NCI-H526 treated with DMSO at 0.1 percent for 48 hours (cell line): Measurements from ENCODE around the gene SDHC.
"Not testable (repeated sequence)": the region's sequence is repeated elsewhere in the genome, so short reads cannot be mapped to it uniquely, and the experiment has no call there.

Experiments used
- DNase-seq: peaks from one replicate; lab custom pipeline; 2025; lab: John Stamatoyannopoulos, UW

SDHC gene

DNA sequence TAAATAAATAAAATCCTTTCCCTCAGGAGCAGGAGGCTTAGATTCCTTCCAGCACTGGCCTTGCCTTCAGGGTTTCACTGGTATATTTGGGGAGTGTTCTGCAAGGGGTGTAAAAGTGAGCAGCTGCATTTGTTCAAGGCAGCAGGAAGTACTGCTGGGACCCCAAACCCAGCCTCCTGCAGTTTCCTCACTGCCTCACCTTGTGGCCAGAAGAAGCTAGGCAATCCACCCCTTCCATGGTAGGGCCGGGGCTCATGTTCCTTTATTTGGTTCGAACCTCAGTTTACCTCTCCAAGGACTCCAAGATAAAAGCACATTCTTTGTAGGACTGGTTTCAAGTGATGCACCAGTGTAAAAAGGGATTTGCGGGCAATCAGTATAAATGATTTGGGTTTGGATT, 74.5 kb downstream of the SDHC start:
- no peak for DNase-seq

DNA sequence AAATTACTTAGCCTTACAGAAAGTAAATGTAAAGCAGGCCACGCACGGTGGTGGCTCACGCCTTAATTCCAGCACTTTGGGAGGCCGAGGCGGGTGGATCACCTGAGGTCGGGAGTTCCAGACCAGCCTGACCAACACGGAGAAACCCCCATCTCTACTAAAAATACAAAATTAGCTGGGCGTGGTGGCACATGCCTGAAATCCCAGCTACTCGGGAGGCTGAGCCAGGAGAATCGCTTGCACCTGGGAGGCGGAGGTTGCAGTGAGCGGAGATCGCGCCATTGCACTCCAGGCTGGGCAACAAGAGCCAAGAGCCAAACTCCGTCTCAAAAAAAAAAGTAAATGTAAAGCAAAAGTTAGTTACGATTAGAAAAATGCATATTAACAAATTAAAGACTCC, 75.0 kb downstream of the SDHC start:
- not testable (repeated sequence) for DNase-seq

DNA sequence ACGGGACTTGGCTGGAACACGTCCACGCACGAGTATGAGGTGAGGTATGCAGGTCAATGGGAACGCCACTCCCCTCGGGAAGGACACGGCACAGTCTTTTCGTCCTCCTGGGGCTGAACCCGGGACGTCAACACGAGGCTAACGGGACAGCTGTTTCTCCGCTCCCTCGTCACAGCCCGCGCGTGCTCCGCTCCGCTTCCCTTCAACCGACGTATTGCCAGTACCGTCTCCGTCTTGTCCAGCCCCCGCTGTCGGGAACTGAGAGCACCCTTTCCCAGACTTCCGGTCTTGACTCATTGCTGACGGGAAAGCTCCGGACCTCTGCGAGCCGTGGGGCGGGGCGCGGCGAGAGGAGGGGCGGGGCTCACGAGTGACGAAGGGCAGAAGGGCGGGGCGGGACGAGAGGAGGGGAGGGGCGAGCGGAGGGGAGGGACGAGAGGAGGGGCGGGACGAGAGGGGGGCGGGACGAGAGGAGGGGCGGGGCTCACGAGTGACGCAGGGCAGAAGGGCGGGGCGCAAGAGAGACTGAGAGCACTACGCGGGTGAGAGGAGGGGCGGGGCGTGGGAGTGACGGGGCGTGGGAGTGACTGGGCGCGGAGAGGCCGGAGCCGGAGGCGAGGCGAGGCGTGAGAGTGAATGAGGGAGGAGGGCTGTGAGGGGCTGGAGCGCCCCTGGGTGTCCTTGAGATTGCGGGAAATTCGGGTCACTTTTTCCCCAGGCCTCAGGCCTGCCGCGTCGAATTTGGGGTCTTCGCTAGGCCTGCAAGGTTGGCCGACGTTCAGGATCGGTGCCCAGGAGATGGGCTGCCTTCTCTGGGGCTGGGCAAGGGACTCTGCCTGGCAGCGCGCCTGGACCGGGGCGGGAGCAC, 75.7 kb downstream of the SDHC start:
- DNase-seq = peak; percentile 98

DNA sequence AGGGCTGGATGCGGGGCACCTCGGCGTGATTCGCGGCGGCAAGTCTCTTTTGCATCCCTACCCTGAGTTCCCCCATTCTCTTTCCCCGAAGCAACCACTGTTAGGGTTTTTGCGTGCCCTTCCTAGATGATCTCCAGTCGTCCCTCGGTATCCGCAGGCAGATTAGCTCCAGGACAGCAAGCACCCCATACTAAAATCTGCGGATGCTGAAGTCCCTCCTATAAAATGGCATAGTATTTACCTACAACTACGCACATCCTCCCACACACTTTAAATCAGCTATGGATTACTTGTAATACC, 76.3 kb downstream of the SDHC start:
- DNase-seq = no peak

DNA sequence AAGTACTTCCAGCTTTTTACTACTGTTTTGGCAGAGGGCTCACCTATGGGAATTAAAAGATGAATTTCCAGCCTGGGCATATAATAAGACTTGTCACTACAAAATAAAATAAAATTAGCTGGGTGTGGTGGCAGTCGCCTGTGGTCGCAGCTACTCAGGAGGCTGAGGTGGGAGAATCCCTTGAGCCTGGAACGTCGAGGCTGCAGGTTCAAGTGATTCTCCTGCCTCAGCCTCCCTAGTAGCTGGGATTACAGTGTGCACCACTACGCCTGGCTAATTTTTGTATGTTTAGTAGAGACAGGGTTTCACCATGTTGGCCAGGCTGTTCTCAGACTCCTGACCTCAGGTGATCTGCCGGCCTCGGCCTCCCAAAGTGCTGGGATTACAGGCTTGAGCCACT, 77.0 kb downstream of the SDHC start:
- not testable (repeated sequence) for DNase-seq

DNA sequence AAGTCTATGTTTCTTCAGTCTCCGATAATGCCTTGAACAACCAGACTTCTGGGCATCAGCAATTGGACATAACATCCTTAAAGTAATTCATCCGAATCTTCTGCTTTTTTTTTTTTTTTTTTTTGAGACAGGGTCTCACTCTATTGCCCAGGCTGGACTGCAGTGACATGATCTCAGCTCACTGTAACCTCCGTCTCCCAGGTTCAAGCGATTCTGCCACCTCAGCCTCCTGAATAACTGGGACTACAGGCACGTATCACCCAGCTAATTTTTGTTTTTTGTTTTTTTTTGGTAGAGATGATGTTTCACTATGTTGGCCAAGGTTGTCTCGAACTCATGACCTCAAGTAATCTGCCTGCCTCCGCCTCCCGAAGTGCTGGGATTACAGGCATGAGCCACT, 77.4 kb downstream of the SDHC start:
- DNase-seq = no peak

DNA sequence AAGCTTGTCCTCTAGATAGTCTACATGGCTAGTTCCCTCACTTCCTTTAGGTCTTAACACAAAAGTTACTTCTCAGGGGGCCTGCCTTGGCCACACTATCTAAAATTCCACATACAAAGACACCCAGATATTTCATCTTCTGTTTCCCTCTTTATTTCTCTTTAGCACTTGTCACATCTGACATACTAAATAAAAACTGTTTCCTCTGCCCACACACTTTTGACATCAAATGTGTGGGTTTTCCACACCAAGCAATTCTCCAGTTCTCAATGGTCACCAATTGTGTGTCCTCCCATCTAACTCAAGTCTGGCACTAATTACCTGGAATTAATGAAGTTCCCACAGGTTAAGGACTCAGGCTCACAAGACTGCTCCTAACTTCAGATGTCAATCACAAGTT, 79.0 kb downstream of the SDHC start:
- DNase-seq = no peak

DNA sequence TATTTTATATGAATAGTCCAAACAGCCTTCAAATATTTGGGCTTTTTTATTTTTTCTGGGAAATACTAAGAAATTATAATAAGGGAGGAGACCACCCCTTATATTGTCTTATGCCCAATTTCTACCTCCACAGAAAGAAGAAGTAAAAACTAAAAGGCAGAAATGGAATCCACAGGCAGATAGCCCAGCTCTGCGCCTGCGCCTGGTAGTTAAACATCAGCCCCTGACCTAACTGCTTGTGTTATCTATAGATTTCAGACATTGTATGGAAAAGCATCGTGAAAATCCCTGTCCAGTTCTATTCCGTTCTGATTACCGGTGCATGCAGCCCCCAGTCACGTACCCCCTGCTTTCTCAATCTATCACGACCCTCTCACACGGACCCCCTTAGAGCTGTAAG, 82.9 kb downstream of the SDHC start:
- not testable (repeated sequence) for DNase-seq

DNA sequence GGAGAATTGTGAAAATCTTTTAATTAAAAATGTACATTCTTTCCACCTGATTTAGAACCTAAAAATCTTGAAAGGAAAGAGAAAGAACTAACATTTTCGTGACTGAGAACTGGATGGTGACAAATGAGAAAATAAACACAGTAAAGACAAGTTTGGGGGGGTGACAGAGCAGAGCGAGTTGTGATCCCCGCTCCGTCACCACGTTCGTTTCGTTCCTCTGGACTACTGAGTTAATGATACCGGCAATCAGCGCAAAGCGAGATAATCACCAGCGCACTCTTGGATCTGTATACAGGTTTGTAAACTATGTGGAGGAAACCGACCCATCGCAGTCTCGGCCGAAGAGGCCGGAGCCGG, 84.7 kb downstream of the SDHC start:
- DNase-seq = no peak

DNA sequence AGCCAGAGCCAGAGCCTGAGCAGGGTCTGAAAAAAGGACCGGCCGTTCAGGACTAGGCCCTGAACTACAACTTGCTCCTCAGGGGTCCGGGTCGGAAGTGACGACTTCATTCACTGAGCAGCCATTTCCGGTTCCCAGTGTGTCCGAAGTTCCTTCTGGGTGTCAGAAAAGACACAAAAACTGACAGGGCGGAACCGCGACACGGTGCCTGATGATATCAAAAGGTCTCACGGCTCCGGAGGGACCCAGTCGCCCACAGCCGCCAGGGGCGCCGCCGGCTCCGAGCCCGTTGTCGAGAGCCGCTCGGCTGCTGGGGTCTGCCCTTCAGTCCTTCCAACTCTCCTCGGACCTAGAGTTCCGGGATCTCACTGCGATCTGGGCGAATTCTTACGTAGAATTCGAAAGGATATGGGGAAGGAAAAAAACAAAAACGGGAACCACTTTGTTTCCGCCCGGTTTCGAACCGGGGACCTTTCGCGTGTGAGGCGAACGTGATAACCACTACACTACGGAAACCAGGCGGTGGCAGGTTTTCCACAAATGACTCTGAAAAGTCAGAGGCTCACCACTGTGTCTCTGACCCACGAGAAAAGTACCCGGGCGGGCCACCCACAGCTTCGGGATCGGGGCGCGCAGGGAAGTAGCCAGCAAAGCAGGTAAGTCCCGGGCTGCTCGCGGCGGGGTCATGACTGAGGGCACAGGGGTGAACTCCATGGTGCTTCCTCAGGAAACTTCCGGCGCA, 85.2 kb downstream of the SDHC start:
- peak; percentile 97 for DNase-seq

DNA sequence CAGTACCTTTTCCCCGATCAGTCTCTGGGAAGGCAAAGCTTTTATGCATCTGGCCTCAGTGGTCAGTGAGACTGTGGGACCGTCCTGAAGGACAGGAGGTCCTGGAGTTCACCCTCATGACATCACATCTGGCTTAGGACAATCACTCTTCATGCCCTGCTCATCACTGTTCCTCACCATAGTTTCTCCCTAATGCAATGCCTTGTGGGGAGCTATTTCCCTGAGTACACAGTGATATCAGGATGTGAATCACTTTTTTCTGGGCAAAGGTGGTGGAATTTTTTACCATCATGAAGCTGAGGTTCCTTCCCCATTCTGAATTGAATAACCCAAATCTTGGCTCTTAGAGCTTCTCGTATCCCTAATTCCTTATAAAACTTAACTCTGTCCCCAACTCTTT, 88.3 kb downstream of the SDHC start:
- DNase-seq = no peak

DNA sequence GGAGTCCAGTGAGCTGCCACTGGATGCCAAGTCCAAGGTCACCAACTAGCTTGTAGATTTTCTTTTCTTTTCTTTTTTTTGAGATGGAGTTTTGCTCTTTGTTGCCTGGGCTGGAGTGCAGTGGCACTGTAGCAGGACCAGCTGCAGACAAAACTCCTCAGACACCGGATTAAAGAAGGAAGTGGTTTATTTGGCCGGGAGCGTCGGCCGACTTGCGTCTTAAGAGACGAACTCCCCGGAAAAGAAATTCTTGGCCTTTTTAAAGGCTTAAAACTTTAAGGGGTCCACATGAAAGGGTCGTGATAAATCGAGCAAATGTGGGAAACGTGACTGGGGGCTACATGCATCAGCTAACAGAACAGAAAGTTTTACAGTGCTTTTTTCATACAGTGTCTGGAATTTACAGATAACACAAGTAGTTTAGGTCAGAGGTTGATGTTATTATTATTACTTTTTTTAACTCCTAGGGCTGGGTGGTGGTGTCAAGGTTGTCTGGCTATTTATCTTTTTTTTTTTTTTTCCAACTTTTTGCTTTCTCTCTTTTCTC, 89.9 kb downstream of the SDHC start:
- no peak for DNase-seq

DNA sequence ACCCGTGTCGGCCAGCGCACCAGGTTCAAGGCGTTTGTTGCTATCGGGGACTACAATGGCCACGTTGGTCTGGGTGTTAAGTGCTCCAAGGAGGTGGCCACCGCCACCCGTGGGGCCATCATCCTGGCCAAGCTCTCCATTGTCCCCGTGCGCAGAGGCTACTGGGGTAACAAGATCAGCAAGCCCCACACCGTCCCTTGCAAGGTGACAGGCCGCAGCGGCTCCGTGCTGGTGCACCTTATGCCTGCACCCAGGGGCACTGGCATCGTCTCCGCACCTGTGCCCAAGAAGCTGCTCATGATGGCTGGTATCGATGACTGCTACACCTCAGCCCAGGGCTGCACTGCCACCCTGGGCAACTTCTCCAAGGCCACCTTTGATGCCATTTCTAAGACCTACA, 92.4 kb downstream of the SDHC start:
- DNase-seq = not testable (repeated sequence)

DNA sequence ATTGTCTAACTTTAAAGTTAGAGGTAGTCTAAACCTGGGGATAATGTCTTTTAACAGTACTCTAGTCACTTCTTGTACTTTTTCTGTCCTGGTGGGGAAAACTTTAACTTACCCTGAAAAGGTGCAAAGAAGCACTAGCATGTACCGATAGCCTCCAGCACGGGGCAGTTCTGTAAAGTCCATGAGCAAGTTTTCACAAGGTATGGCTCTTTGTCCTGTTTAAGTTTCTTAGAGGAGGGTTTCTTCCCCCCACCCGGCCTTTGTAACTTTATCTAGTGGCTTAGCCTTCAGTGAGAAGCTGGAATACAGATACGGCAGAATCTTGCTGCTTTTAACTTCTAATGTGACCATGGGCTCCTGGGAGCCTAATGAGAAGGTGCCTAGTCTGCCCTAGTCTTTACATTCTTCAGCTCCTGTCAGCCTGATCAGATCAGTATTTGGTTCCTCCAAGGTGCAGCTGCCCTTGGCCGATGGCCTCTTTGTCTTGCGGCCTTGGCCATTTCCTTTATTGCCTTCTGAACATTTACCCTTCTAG, 93.3 kb downstream of the SDHC start:
- no peak for DNase-seq

DNA sequence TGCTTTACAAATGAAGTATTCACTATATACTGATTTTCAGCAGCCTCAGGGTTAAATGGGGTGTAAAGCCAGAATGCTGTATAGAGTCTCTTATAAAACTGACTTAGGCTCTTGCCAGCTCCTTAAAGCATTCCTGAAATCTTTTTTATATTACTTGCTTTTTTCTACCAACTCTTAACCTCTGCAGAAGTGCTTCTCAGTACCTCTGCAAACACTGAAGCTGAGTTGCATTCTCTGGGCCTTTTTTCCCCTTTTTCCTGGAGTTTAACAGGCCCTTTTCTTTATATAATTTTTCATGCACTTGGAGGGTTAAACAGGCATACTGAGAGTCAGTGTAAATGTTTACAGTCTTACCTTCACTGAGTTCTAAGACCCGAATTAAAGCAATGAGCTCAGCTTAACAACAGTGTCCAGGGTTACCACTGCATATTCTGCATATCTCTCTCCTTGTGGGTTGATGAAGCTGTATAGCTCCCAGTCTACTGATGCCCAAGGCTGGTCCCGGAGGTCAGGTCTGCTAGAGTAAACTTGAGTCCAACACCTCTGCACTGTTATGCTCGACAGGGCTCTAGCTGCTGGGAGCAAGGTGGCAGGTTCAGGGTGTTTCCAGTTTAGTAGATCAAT, 94.4 kb downstream of the SDHC start:
- no peak for DNase-seq

DNA sequence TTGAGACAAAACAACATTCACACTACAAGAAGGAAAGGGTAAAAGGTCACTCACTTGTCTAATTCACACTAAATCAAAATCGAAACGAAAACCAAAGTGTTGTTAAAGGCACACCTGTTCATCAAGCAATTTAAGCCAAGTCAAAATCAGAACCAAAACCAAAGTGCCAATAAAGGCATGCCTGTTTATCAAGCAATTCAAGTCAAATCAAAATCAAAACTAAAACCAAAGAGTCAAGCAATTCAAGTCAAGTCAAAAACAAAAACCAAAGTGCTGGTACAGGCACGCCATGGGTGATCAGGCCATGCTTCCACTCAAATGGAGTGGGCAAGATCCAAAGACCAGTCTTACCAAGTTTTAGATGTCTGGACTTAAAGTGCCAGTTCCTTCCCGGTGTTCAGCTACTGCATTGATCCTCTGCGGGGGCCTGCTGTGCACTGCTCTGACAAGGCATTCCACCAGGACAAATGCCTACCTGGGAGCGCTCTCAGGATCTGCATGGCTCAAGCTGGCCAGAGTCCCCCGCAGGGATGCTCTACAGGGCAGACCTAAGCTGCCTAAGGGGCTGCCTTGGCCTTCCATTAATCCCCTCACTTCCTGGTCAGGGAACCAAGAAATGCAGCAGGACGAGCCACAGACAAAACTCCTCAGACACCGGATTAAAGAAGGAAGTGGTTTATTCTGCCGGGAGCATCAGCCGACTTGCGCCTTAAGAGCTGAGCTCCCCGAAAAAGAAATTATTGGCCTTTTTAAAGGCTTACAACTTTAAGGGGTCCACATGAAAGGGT, 95.9 kb downstream of the SDHC start:
- not testable (repeated sequence) for DNase-seq

DNA sequence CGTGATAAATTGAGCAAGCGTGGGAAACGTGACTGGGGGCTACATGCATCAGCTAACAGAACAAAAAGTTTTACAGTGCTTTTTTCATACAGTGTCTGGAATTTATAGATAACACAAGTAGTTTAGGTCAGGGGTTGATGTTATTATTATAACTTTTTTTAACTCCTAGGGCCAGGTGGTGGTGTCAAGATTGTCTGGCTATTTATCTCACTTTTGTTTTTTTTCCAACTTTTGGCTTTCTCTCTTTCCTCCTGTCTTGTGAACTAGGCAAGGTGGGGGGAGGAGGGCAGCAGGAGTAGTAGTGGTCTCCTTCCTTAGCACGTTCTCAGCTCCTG, 96.4 kb downstream of the SDHC start:
- not testable (repeated sequence) for DNase-seq
